Stimulated activated CD8-positive, alpha-beta memory T cell treated with anti-CD3 and anti-CD28 coated beads, Interleukin-15, amount 100 ng/mL, for 48 hours (primary cell): ENCODE data around the gene DGUOK.
"Not testable (repeated sequence)": the region's sequence is repeated elsewhere in the genome, so short reads cannot be mapped to it uniquely, and the experiment has no call there.

ENCODE experiments used
- DNase-seq, 2 donors: peaks; one replicate each; pipeline ENCODE4 v3.0.0-alpha.2; 2020; ENCODE audit warnings: low read depth in 2 of 2

DGUOK gene

DNA sequence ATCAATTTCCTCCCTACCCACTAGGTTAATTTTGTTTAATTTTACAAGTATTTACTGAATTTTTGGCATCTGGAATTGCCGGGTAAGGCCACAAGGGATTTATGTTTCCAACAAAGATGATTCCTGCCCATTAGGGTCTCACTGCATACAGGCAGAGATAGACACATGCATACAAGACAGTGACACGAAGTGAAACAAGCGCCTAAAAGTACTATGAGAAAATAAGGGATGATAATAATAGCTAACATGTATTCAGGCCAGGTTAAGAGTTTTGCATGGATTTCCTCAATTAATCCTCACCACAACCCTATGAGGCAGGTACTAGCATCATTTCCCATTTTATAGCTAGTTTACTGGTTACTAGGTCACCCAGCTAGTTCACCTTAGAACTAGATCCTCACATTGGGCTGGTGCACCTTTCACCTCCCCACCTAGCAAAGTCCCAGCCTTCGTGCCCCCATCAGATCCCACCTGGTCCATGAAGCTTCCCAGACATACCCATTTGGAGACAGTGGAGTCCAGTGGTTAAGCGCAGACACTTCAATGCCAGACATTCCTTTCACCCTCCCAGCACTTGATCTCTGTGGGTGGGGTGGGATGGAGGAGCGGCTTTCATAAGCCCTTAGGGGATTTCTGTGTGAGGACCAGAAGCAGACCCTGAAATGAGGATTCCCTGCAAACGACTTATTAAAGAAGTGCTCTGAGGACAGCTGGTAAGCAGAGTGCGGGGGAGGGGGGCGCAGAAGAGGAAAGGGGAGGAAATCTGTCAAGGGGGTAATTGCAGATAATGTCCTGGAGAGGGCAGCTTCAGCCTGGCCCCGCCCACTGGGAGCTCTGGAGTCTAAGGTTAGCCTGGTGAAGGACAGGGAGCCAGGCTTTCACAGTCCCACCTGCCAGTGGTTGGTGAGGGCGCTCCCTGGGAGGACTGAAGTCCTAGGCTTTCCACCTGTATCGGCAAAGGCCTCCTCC is 5.8 kb upstream of the DGUOK start:
- DNase-seq = no peak

DNA sequence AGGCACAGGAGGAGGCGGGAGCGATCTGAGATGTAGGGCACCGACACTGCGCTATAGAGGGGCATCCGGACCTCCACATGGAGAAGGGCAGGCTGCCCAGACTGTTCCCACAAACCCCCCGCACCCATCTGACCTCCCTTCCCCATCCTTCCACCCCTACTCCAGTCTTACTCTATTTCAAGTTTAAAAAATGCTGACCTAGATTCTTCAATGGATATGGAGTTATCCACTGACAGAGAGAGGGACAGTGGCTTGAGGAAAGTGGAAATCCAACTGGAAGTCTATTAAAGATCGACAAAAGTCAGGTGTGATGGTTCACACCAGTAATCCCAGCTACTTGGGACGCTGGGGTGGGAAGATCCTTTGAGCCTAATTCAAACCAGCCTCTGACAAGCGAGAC is 5.1 kb upstream of the DGUOK start:
- DNase-seq = no peak

DNA sequence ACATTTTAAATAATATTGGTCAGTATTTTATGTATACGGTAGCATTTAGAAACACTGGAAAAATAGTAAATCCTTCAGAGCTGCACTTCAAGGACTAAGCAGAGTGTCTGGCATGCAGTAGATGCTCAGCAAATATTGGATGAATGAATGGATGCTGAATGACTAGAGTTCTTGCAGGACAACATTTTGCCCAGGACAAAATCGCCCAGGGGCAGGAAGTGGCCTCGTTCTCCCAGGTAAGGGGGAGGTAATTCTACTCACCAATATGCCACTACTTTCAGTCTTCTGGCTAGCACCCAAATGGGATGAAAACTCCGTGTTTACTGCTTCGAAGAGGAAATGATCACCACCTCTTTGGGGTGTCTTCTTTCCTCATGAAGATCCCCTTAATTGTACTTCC is 4.0 kb upstream of the DGUOK start:
- DNase-seq = no peak

DNA sequence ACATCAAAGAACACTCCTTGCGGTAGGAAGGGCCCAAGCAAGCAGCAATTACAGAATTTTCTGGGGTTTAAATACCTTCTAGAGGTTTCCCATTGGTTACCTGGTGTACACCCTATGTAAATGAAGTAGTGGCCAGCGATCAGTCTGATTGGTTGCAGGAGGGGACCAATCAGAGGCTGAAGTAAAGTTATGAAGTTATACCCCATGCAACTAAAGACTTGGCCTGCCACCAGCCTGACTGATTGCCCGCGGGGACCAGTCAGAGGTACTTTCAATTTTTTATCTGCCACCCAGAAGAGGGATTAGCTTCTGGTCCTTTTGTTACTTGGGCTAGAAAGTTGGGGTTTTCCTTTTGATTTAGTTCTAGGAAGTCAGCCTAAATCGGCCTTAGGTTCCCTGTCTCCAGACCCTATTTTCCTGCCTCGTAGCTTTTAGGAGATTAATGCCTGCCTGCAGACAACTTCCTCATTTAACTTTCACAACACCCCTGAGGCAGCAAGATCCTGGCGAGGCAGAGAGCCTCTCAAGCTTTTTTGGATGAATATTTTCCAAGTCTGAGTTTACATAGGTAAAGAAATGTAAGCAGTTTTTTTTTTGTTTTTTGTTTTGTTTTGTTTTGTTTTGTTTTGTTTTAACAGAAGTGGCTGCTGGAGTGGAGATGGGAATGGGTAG is 1.5 kb upstream of the DGUOK start:
- DNase-seq = no peak

DNA sequence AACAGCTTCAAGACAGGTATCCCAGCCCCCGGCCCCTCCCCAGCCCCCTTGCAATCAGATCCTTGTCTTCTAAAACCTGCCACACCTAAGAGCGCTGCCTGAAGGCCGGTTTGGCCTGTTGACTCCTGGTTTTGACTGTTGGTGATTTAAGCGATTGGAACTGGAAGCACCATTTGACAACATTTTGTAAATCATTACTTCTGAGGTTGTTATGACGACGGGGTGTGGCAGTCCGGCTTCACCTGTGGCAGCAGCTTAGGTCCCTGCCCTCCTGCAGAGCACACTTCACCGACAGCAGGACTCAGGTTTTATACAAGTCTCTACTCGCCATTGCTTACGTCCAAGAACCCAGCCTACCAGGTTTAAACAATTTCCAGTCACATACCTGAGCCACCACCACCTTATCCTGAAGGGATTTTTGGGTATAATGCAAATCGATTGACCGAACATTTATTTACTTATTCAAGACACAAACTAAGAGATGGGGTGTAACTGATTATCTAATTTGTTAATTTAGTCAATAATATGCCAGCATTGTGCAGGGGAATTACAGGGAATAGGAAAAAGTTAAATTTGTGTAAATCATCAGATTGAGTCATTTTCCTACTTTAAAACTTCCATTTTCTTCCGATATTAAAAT is 707 bp upstream of the DGUOK start:
- DNase-seq = no peak

DNA sequence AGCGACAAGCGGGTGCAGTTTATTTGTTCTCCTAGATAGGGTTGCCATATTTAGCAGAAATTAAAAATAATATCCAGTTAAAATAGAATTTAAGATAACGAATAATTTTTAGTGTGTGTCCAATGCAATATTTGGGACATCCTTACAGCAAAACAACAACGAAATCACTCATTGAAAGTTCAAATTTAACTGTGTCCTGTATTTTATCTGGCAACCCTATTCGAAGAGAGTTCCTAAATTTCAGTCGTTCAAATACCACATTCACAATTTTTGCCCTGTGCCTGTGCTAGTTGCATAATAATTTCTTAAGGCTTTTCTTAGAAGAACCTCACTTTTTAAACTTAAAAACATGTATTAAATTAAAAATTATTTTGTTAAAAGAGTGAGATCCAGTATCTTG is 664 bp downstream of the DGUOK start:
- no peak for DNase-seq

DNA sequence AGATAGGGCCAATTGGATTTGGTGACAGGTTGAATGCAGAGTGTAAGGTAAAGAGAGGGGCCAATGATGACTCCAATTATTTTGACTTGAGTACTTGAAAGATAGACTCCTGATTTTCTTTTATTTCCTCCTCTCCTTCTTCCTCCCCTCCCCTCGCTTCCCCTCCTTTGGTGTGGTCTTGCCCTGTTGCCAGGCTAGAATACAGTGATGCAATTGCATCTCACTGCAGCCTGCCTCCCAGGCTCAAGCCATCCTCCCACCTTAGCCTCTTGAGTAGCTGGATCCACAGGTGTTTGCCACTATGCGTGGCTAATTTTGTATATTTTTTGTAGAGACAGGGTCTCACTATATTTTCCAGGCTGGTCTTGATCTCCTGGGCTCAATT is 2.3 kb downstream of the DGUOK start:
- DNase-seq = no peak

DNA sequence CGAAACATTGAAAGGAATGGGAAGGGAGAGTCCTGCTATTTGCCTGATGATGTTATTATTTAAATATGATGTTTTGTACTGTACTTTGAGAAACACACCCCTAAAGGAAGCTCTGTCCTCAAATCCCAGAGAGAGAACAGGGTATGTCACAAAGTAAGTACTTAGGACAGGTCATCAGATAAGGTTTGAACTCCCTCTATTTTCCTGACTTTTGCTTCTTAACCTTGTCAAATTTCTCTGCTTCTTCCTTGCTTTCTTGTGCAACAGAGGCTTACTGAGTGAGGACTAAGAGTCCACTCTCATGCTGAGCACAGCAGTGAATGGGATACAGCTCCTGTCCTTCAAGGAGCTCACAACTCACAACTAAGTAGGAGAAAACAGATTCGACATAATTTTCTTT is 3.7 kb downstream of the DGUOK start:
- no peak for DNase-seq

DNA sequence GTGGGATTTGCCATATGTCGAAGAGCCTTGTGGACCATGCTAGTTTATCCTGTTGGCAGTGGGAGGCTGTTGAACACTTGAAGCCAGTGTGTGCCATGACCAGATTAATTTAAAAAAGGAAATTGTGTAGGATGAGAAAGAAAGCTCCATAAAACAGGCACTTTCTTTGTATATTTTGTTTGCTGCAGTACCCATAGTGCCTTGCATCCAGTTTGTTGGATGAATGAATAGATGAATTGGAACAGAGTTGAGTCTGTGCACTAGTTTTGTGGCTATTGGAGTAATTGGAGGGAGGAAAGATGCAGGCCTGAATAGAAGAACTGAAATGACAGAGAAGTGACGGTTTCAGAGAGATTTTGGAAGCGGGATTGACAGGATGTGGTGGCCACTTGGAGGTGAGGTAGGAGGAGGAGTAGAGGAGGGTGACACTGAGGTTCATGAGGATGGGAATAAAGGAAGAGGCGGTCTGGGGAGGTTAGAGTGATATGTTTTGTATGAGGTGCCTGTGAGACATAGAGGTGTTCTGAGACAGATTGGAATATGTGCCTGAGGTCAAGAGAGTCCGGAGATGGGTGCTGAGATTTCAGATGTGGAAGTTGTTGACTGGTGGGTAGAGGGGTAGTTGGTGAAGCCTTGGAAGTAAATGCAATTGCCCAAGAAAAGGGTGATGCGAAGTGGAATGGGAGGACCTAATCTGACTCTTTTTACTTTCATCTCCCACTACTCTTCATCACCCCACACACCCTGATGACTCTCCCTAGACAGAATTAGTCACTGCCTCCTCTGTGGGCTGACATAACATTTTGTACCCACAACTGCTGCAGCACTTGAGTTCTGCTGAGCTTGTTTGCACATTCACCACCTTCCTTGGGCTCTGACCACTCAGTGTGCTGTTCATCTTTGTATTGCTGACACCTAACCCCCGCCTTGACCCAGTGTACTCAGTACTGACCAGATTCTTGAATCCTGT is 5.1 kb downstream of the DGUOK start:
- DNase-seq = peak in 1 of 2 donors; percentile 34

DNA sequence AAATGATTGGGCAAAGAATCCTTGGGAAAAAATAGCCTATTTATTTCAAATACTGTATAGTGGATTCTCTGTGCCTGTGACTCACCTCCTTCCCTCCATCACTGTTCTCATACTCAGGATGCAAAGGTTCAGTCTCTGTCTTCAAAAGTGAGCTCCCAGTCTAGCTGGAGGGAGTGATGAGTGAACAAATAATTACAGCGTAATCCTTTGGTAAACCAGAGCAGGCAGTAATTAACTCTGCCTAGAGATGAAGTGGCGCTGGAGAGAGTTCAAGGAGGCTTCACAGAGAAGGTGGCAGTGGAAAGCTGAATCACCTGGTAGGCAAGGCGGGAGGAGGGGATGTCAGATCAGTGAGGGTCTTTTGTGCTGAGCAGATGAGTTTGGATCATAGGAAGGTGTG is 6.5 kb downstream of the DGUOK start:
- DNase-seq = no peak

DNA sequence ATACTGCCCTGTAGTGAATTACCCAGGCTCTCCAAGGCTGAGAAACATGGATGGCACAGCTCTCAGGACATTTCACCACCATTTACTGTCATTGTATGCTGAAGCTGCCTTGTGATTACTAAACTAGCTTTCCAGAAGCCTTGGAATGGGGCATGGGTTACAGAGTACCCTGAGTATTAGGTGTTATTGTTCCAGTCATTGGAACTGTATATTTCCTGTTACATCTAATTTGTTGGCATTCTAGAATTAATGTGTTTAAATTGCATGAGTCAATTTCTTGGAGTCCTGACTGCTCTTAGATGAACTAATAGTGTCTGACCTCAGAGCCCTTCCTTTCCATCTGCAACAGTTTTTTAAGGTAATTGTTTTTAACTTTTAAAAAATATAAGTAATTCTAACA is 9.0 kb downstream of the DGUOK start:
- DNase-seq = no peak

DNA sequence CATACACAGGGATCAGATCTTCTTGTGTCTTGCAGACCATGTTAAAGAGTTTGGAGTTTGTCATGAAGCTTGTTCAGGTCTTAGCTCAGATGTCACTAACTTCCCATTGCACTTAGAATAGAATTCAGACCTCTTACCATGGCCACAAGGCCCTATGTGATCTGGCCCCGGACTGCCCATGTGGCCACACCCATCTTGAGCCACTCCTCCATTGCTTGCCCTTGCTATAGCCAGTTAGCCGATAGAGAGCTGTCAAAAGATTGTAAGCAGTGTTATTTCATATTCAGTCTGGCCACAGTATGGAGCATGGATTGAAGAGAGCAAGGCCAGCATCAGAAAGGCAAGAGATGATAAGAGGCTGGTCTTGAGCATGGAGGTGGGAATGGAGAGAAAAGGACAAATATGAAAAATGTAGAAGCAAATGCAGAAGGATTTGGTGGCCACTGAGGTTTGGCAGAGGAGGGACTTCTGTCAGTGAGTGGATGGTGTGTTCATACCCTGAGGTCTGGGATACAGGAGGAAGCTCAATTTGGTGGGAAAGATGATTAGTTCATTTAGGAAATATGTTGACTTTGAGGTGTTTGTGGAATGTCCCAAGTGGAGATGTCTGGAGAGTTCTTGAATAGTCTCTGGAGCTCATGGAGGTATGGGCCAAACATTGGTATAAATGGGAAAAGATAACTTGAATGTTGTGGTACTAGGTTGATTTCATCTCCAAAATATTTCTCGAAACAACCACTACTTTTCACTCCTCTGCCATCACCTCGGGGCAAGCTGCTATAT is 10.6 kb downstream of the DGUOK start:
- no peak for DNase-seq

DNA sequence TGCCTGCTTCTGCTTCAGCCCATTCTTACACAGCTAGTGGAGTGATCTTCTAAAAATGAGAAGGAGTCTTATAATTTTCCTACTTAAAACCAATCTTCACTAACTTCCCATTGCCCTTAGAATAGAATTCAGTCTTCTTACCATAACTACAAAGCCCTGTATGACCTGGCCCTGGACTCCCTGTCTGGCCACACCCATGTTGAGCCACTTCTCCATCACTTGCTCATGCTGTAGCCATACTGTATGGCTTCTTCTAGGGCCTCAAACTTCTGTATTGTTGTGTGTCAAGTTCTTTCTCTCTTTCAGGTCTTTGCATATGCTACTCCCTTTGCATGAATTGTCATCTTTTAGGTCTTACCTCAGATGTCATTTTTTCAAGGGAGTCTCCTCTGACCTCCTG is 11.2 kb downstream of the DGUOK start:
- no peak for DNase-seq

DNA sequence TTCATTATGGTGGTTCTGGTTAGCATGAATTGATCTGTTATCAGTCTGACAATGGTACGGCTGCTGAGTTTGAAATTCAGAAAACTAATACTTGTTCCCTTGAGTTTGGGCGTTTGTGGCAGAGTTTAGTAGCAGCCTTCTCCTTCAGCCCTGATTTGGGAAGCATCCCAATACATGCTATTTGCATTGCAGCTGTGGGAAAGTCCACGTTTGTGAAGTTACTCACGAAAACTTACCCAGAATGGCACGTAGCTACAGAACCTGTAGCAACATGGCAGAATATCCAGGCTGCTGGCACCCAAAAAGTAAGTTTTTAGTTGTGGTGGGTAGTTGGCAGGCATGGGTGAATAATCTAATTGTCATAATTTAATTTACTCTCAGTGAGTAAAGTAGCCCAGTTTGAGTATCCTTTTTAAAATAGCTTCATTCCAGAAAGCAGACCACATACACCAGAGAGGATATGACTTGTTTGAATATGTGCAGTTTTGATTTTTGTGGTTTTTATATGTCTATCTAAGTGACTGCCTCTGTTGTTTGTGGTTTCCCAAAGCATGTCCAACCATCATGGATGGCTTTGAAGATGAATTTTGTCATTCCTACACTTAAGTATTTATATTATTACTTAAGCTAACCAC is 12.2 kb downstream of the DGUOK start:
- no peak for DNase-seq

DNA sequence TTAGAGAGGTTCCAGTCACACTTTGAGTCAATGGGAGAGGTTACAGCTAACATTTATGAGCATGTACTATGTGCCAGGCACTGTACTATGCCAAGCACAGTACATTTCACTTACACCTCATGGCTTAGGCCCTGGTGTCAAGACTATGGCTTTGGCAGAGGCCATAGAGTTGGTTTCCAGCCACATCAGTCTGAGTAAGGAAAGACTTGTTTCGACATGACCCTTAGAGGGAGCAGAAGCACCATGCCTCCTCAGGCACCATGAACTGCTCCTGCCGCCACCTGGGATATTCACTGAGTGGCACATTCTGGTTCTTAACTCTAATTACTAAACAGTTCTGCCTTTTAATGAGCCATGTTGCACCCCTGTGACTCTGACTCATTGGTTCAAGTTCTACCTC is 12.7 kb downstream of the DGUOK start:
- DNase-seq = no peak

DNA sequence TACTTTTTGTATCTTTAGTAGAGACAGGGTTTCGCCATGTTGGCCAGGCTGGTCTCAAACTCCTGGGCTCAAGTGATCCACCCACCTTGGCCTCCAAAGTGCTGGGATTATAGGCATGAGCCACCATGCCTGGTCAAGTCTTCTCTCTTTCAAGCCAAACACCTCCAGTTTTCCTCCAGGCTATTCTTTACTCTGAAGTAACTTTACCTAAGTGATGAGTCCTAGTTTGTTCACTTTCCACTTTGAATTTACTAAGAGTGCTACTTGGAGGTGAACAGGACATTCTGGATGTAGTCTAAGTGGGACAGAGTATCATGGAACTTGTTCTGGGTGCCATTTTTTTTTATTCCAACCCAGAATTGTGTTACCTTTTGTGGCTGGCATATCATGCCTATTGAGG is 13.4 kb downstream of the DGUOK start:
- not testable (repeated sequence) for DNase-seq

DNA sequence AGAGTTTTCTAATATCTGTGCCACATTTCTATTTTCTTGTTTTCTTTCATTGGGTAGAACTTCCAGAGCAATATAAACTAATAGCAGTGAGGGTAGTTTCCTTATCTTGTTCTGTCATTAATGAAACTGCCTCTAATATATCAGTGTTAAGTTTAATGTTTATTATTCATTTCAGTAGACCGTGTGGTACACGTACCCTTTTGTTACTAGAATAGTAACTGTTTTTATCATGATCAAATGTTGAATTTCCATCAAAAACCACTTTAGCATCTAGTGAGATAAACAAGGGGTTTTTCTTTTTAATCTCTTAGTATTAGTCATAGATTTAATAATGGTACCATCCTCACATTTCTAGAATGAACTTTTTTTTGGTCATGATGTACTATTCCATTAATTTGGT is 16.0 kb downstream of the DGUOK start:
- no peak for DNase-seq

DNA sequence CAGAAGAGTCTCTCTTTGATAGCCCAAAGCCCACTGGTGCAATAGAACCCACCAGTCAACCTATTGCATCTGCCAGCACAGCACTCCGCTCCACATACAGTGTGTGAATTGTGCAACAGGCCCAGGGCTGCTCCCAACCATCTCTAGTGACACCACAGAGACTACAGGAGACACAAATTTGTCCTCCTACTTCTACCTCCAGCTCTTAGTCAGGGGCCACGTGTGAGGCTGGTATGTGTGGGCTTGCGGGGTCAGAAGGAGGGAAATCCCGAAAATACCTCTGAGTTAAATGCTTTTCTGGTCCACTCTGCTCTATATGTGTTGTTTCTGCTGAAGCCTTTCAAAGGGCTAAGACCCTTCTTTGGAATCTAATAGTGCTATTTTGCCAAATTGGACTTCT is 18.0 kb downstream of the DGUOK start:
- peak; percentile 34 to 42 for DNase-seq

DNA sequence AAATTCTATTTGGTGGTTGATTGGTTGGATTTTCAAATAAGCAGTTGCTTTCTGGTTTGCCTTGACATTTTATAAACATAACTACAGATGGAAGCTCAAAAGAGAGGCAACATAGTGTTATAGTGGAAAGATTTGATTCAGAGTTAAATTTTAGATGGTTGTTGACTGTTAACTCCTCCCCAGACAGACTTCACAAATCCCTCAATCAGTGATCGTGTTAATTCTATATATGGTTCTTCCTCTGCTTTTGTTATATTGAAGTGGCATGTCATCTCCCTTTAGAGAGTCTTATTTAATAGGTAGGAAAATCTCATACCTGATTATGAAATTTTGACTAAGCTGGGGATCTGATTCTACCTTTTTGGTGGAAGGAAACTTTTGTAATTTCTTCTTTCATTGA is 19.5 kb downstream of the DGUOK start:
- DNase-seq = no peak

DNA sequence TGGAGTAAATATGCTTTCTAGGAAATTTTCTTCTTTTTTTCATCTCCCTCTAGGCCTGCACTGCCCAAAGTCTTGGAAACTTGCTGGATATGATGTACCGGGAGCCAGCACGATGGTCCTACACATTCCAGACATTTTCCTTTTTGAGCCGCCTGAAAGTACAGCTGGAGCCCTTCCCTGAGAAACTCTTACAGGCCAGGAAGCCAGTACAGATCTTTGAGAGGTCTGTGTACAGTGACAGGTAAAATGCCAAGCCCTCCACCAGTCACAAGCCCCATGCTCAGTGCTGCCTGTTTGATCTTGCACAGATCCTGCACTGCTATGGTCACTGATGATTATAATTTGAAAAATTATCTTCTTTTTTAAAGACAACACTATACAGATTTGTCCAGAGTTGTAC is 20.0 kb downstream of the DGUOK start:
- DNase-seq = no peak
